Left lung (tissue), 10 donors: Measurements from ENCODE around the gene CFI. TPM values are rescaled to one million over a fixed set of nuclear protein-coding genes. Genes with fewer than 3 reads are reported as not detected.

ENCODE experiments used
- ATAC-seq: fragments of 200-7000 bp; cut with Tn5 transposase; one replicate; pipeline ENCODE4 v1.9.1; 2020; ENCODE audit warnings: moderate library complexity
- DNase-seq, 4 donors: peaks; one replicate each; pipeline ENCODE4 v3.0.0-alpha.2; 2013 to 2020
- H3K27ac ChIP-seq, 2 donors: fragments of 200-600 bp; sonication (generic) in 1 of 2; one replicate each; pipeline versions ENCODE4 v1.5.0 to v1.8.0; 2020 to 2021
- H3K27me3 ChIP-seq, 2 donors: fragments of 200-600 bp; sonication (generic) in 1 of 2; one replicate each; pipeline versions ENCODE4 v1.5.0 to v1.8.0; 2020 to 2021
- H3K36me3 ChIP-seq, 2 donors: fragments of 200-600 bp; sonication (generic) in 1 of 2; one replicate each; pipeline versions ENCODE4 v1.5.0 to v1.8.0; 2020 to 2021
- H3K4me1 ChIP-seq, 2 donors: fragments of 200-600 bp; one replicate each; pipeline ENCODE4 v1.8.0; 2021
- H3K4me3 ChIP-seq, 2 donors: fragments of 200-600 bp; sonication (generic) in 1 of 2; one replicate each; pipeline versions ENCODE4 v1.5.0 to v1.8.0; 2020 to 2021; ENCODE audit warnings: mild to moderate bottlenecking in 1 of 2
- H3K9me3 ChIP-seq, 2 donors: fragments of 200-600 bp; sonication (generic) in 1 of 2; one replicate each; pipeline versions ENCODE4 v1.5.0 to v1.8.0; 2020 to 2021
- intact Hi-C, 2 donors: fragments of 100-400 bp; cut with DNase I; formaldehyde crosslinking; loops; one replicate each; pipeline versions ENCODE4 v1.11.2 to v1.14.2; 2022
- polyA plus RNA-seq, 6 donors: library from polyadenylated mRNA; unstranded; fragments of 120-200 nt; gene quantifications; one replicate each; pipeline ENCODE4 v1.2.1, GENCODE V29; 2013; ENCODE audit not compliant: insufficient read length in 6 of 6
- total RNA-seq, 2 donors: library from RNA; stranded (reverse); fragmentation: NEBNext Ultra II Directional; extraction: Animal tissue kit (Norgen Biotek cat#: 25700); gene quantifications; one replicate each; pipeline ENCODE4 v1.2.1, GENCODE V29; 2021
- TF ChIP-seq, protein P1 (sequence below), 2 donors: fragments of 200-600 bp; sonication (generic) in 1 of 2; IDR thresholded peaks; one replicate each; pipeline versions ENCODE4 v1.5.0 to v1.8.0; 2021; ENCODE audit warnings: antibody characterized with exemption in 2 of 2
- donor health status: DM: no; HTN: yes; CAD: no.
- donor health status: DM: no; HTN: no; CAD: no.

The CFI gene
- total and polyA plus RNA-seq, 8 donors = 66.8 to 115 (median 93.8) TPM

- H3K27ac ChIP-seq = no peak overlapping the region
- ATAC-seq = no peak
Observed at GRCh38 chr4:109846395-109847098, 44.7 kb upstream of the CFI start.

DNA sequence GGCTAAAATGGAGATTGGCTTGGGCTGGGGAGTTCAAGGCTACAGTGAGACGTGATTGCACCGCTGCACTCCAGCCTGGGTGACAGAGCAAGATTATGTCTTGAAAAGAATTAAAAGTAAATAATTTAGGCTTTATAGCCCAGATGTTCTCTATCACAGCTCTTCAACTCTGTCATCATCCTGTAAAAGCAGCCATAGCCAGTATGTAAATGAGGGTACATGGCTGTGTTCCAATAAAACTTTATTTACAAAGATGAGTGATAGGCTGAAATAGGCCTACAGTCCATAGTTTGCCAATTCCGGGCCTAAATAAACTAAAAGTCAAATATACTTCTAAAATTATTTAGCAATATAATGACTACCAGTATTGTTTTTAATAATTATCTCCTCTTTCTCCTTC lies 35.2 kb upstream of the CFI start:
- ATAC-seq (no peak), DNase-seq (no peak)
- TF ChIP-seq, protein P1, sequence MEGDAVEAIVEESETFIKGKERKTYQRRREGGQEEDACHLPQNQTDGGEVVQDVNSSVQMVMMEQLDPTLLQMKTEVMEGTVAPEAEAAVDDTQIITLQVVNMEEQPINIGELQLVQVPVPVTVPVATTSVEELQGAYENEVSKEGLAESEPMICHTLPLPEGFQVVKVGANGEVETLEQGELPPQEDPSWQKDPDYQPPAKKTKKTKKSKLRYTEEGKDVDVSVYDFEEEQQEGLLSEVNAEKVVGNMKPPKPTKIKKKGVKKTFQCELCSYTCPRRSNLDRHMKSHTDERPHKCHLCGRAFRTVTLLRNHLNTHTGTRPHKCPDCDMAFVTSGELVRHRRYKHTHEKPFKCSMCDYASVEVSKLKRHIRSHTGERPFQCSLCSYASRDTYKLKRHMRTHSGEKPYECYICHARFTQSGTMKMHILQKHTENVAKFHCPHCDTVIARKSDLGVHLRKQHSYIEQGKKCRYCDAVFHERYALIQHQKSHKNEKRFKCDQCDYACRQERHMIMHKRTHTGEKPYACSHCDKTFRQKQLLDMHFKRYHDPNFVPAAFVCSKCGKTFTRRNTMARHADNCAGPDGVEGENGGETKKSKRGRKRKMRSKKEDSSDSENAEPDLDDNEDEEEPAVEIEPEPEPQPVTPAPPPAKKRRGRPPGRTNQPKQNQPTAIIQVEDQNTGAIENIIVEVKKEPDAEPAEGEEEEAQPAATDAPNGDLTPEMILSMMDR (IDR thresholded peaks at IDR 0.05) = no peak
- Histone ChIP-seq H3K4me3 (no peak overlapping the region), H3K4me1 (no peaks in the 10 kb centered on the region), H3K36me3 (no peaks in the 10 kb centered on the region), H3K27ac (no peak overlapping the region), H3K9me3 (no peaks in the 10 kb centered on the region), H3K27me3 (no peaks in the 10 kb centered on the region)
- intact Hi-C loops = no loop called here

More at GRCh38 chr4:109846395-109847098, 44.7 kb upstream of the CFI start:
- Histone ChIP-seq H3K4me1 (no peaks in the 10 kb centered on the region), H3K27me3 (no peaks in the 10 kb centered on the region), H3K4me3 (no peak overlapping the region), H3K9me3 (no peaks in the 10 kb centered on the region), H3K36me3 (no peaks in the 10 kb centered on the region)
- DNase-seq = no peak
- TF ChIP-seq, protein P1 (IDR thresholded peaks at IDR 0.05) = no peak
- intact Hi-C loops = no loop called here

DNA sequence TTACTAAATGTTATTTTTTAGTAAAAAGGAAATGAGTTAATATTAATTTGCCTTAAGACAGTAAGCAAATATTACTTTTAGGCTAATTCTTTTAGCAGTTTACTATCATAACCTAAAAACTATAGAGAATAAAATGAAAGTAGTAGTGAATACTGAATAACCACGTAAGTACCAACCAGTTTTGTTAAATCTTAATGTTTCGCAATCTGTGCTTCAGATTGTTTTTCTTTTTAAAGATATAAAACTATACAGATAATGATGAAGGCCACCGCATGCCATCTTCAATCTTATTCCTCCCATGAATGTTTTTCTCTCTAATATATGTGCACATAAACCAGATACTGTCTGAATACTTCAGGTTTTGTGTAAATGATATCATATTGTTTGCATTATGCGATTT lies 32.0 kb upstream of the CFI start:
- ATAC-seq (no peak), DNase-seq (no peak)
- TF ChIP-seq, protein P1 (IDR thresholded peaks at IDR 0.05) = no peak
- Histone ChIP-seq H3K36me3 (no peaks in the 10 kb centered on the region), H3K4me1 (no peaks in the 10 kb centered on the region), H3K9me3 (no peaks in the 10 kb centered on the region), H3K27me3 (no peaks in the 10 kb centered on the region), H3K27ac (no peak overlapping the region), H3K4me3 (no peak overlapping the region)
- intact Hi-C loops = no loop called here

- Histone ChIP-seq H3K4me1 (no peaks in the 10 kb centered on the region), H3K27ac (no peak within 1 kb of the TSS), H3K27me3 (no peaks in the 10 kb centered on the region), H3K4me3 (no peak within 1 kb of the TSS), H3K36me3 (peaks cover 0 to 34% of the 10 kb centered on the region in 2 donors), H3K9me3 (no peaks in the 10 kb centered on the region)
- ATAC-seq = no peak
- DNase-seq = no peak
- intact Hi-C loops = loop anchor here in 1 of 2 donors (5.0 kb wide), 1 partner anchor 405 kb away; no protein-coding TSS in a partner anchor
- TF ChIP-seq, protein P1 (IDR thresholded peaks at IDR 0.05) = no peak
Observed at GRCh38 chr4:109827672-109828071, 25.9 kb upstream of the CFI start, which contains the start of gene RRH. TSS of gene RRH (plus strand) at chr4:109827972. CDS start at chr4:109828028, 56 bp downstream.

DNA sequence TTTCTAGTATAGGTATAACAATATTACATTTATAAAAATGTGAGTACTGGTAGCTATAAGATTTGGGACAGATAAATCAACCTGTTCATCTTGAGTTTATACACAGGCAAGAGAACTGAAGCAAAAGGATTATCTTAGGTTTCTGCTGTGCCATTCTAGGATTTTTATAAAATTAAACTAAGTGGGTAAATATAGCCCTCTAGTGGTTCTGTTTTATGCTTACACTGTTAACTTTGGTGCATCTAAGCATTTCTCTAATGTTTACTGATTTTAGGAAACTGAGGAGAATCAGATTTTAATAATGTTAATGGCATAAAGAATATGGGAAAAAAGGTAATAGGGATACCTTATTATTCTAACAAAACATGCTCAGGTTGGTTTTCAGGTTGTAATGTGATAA lies 24.9 kb upstream of the CFI start:
- H3K36me3 ChIP-seq = peaks cover 0 to 39% of the 10 kb centered on the region in 2 donors
- H3K9me3 ChIP-seq = no peaks in the 10 kb centered on the region
- intact Hi-C loops = loop anchor here in 1 of 2 donors (5.0 kb wide), 1 partner anchor 404 kb away; no protein-coding TSS in a partner anchor
- no peak overlapping the region for H3K27ac ChIP-seq
- TF ChIP-seq, protein P1 (IDR thresholded peaks at IDR 0.05) = peak; percentile 35 to 42
- ATAC-seq (peak; percentile 66), DNase-seq (no peak)
- H3K4me1 ChIP-seq = no peaks in the 10 kb centered on the region
- no peak overlapping the region for H3K4me3 ChIP-seq
- H3K27me3 ChIP-seq = no peaks in the 10 kb centered on the region
